A549 (cell line): ENCODE data around the gene EPN2.

Source experiments
- BCL3 ChIP-seq: fragments of >200 bp; sonication (Bioruptor Twin); formaldehyde crosslinking; IDR thresholded peaks from 3 replicates; pipeline ENCODE4 v1.6.1; 2016
- CTCF ChIP-seq: fragments of >200 bp; sonication (Bioruptor Twin); formaldehyde crosslinking; IDR thresholded peaks from 3 replicates; pipeline ENCODE4 v1.5.1; 2016
- EP300 ChIP-seq, 2 experiments: fragments of >200 bp; sonication (Bioruptor Twin); formaldehyde crosslinking; IDR thresholded peaks; 2 replicates in 1 of 2; 3 replicates in 1 of 2; pipeline ENCODE4 v1.6.1; 2016 to 2017
- ESRRA ChIP-seq: fragments of 150-350 bp; IDR thresholded peaks from 2 replicates; pipeline ENCODE4 v1.6.1; 2014; ENCODE audit warnings: mild to moderate bottlenecking, low read length, borderline replicate concordance
- FOSB ChIP-seq: fragments of 250-450 bp; sonication (Bioruptor Pico); IDR thresholded peaks from 2 replicates; pipeline ENCODE4 v1.5.0; 2020; ENCODE audit warnings: mild to moderate bottlenecking, moderate library complexity
- FOSL2 ChIP-seq, 2 experiments: fragments of 450-650 bp in 1 of 2; fragments of >200 bp in 1 of 2; sonication (Bioruptor Twin) in 1 of 2; formaldehyde crosslinking; IDR thresholded peaks; 2 replicates each; pipeline versions ENCODE4 v1.5.0 to v1.6.1; 2016 to 2020; ENCODE audit warnings: mild to moderate bottlenecking in 1 of 2, moderate library complexity in 1 of 2
- KDM5A ChIP-seq: fragments of 200-600 bp; sonication (generic); IDR thresholded peaks from 2 replicates; pipeline ENCODE4 v1.6.1; 2016; ENCODE audit warnings: antibody characterized with exemption, mild to moderate bottlenecking
- MYC ChIP-seq: IDR thresholded peaks from 2 replicates; pipeline ENCODE4 v1.6.1; 2012; ENCODE audit warnings: mild to moderate bottlenecking, inconsistent platforms, low read length, improper control_type of control experiment, borderline replicate concordance
- POLR2A ChIP-seq: IDR thresholded peaks from 2 replicates; pipeline ENCODE4 v1.6.1; 2012; ENCODE audit warnings: mild to moderate bottlenecking, low read length
- RAD21 ChIP-seq, 2 experiments: fragments of >200 bp in 1 of 2; sonication (Bioruptor Twin) in 1 of 2; formaldehyde crosslinking in 1 of 2; IDR thresholded peaks in 1 of 2; conservative IDR thresholded peaks in 1 of 2; 2 replicates in 1 of 2; 3 replicates in 1 of 2; pipeline ENCODE4 v1.6.1; 2012 to 2018; ENCODE audit warnings: inconsistent platforms in 1 of 2
- RARB ChIP-seq: fragments of 250-450 bp; sonication (Bioruptor Pico); IDR thresholded peaks from 2 replicates; pipeline ENCODE4 v1.8.0; 2021; ENCODE audit warnings: mild to moderate bottlenecking, moderate library complexity
- REST ChIP-seq: fragments of 200-600 bp; sonication (generic); IDR thresholded peaks from 2 replicates; pipeline ENCODE4 v1.6.1; 2016; ENCODE audit warnings: antibody characterized with exemption, mild to moderate bottlenecking, moderate library complexity
- RFX5 ChIP-seq: fragments of 450-650 bp; IDR thresholded peaks from 2 replicates; pipeline ENCODE4 v1.7.1; 2014; ENCODE audit warnings: antibody characterized with exemption, mild to moderate bottlenecking, moderate library complexity
- RNF2 ChIP-seq: fragments of 200-600 bp; sonication (generic); IDR thresholded peaks from 2 replicates; pipeline ENCODE4 v1.6.1; 2016; ENCODE audit warnings: low read depth, mild to moderate bottlenecking, antibody characterized with exemption, moderate library complexity, borderline replicate concordance

DNA sequence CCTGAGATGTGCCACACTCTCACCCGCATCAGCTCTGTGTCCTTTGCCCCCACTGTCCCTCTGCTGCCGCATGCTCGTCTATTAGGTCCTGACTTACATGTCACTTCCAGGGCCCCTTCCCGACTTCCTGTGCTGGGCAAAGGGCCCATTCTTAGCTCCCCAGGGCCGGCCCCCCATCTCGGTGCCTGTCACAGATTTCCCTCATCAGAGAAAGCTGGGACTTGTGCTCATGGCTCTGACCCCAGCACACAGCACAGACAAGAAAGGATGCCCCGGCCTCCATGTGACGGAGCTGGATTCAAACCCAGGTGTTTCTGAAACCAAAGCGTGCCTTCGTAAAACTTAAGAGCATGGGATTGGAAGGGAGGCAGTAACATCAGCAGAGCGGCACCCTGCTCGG, 135.3 kb downstream of the EPN2 start:
- no peak for TF ChIP-seq CTCF
- TF ChIP-seq RNF2: no peak
- no peak for TF ChIP-seq POLR2A
- TF ChIP-seq MYC: no peak
- TF ChIP-seq EP300 (IDR thresholded peaks at IDR 0.05): no peak
- TF ChIP-seq RAD21 (conservative IDR thresholded peaks at IDR 0.05 in 1 of 2, IDR thresholded peaks at IDR 0.05 in 1 of 2): no peak
- TF ChIP-seq BCL3: no peak
- no peak for TF ChIP-seq REST
- TF ChIP-seq FOSB (CRISPR knock-in tag): no peak
- no peak for TF ChIP-seq ESRRA
- no peak for TF ChIP-seq KDM5A
- no peak for TF ChIP-seq FOSL2 (IDR thresholded peaks at IDR 0.05)
- no peak for TF ChIP-seq FOSL2 (CRISPR knock-in tag; IDR thresholded peaks at IDR 0.05)
- TF ChIP-seq RFX5: no peak
- TF ChIP-seq RARB (CRISPR knock-in tag): no peak
